HG03097 (cell line): Measurements from ENCODE around the gene BLZF1.
A peak's percentile ranks its signal among the peaks of the same experiment; 100 is the strongest.
"Not testable (repeated sequence)": the region's sequence is repeated elsewhere in the genome, so short reads cannot be mapped to it uniquely, and the experiment has no call there.

Experiments
- ATAC-seq: cut with Tn5 transposase; IDR thresholded peaks from one replicate; pipeline ENCODE4 v1.9.1; 2021; ENCODE audit not compliant: unreplicated experiment, low FRiP score

The BLZF1 gene

GRCh38 chr1:169348383-169349036, 19.5 kb upstream of the BLZF1 start:
- no peak for ATAC-seq

- ATAC-seq: no peak
Measured at GRCh38 chr1:169360415-169360814, 7.6 kb upstream of the BLZF1 start.

- ATAC-seq: no peak
Measured at GRCh38 chr1:169361281-169361680, 6.7 kb upstream of the BLZF1 start.

- no peak for ATAC-seq
Measured at GRCh38 chr1:169363046-169363730, 4.8 kb upstream of the BLZF1 start.

- ATAC-seq: no peak
Measured at GRCh38 chr1:169364948-169365347, 3.0 kb upstream of the BLZF1 start.

- no peak for ATAC-seq
Measured at GRCh38 chr1:169367096-169367685, 804 bp upstream of the BLZF1 start.

GRCh38 chr1:169368406-169368769, 393 bp downstream of the BLZF1 start:
- ATAC-seq: peak; percentile 17

- no peak for ATAC-seq
Measured at GRCh38 chr1:169371404-169371803, 3.4 kb downstream of the BLZF1 start.

- no peak for ATAC-seq
Measured at GRCh38 chr1:169381162-169381561, 13.2 kb downstream of the BLZF1 start.

GRCh38 chr1:169383449-169383848, 15.5 kb downstream of the BLZF1 start:
- no peak for ATAC-seq

GRCh38 chr1:169387399-169387798, 19.4 kb downstream of the BLZF1 start:
- no peak for ATAC-seq

- ATAC-seq: no peak
Measured at GRCh38 chr1:169390303-169390702, 22.3 kb downstream of the BLZF1 start.

- no peak for ATAC-seq
Measured at GRCh38 chr1:169392406-169392805, 24.4 kb downstream of the BLZF1 start.

GRCh38 chr1:169395955-169396354, 28.0 kb downstream of the BLZF1 start:
- no peak for ATAC-seq

GRCh38 chr1:169402578-169402977, 34.6 kb downstream of the BLZF1 start:
- not testable (repeated sequence) for ATAC-seq

GRCh38 chr1:169408340-169408739, 40.3 kb downstream of the BLZF1 start:
- not testable (repeated sequence) for ATAC-seq

GRCh38 chr1:169414952-169415351, 47.0 kb downstream of the BLZF1 start:
- ATAC-seq: no peak

GRCh38 chr1:169421309-169421708, 53.3 kb downstream of the BLZF1 start:
- no peak for ATAC-seq

GRCh38 chr1:169426174-169426705, 58.2 kb downstream of the BLZF1 start:
- no peak for ATAC-seq

- no peak for ATAC-seq
Measured at GRCh38 chr1:169427081-169427641, 59.2 kb downstream of the BLZF1 start, which contains the start of gene CCDC181. Gene CCDC181 (minus strand): TSS chr1:169427474. CDS start chr1:169424927, 2,547 bp downstream.
